ENCODE results near the gene ZC3H7B.

- TF ChIP-seq CTCF (IDR thresholded peaks at IDR 0.05; ENCODE audit: insufficient read depth, low read depth, low read length) (no peak), EZH2 (IDR thresholded peaks at IDR 0.05; ENCODE audit: insufficient read depth, low read length) (no peak)
Observed at GRCh38 chr22:41252365-41252764, 49.0 kb upstream of the ZC3H7B start.
